NCI-H1092 (cell line): Measurements from ENCODE around the gene RNF227.
"Not testable (repeated sequence)": the region's sequence is repeated elsewhere in the genome, so short reads cannot be mapped to it uniquely, and the experiment has no call there.

Source experiments
- DNase-seq: peaks from one replicate; lab custom pipeline; 2025; lab: John Stamatoyannopoulos, UW

Gene RNF227

DNA sequence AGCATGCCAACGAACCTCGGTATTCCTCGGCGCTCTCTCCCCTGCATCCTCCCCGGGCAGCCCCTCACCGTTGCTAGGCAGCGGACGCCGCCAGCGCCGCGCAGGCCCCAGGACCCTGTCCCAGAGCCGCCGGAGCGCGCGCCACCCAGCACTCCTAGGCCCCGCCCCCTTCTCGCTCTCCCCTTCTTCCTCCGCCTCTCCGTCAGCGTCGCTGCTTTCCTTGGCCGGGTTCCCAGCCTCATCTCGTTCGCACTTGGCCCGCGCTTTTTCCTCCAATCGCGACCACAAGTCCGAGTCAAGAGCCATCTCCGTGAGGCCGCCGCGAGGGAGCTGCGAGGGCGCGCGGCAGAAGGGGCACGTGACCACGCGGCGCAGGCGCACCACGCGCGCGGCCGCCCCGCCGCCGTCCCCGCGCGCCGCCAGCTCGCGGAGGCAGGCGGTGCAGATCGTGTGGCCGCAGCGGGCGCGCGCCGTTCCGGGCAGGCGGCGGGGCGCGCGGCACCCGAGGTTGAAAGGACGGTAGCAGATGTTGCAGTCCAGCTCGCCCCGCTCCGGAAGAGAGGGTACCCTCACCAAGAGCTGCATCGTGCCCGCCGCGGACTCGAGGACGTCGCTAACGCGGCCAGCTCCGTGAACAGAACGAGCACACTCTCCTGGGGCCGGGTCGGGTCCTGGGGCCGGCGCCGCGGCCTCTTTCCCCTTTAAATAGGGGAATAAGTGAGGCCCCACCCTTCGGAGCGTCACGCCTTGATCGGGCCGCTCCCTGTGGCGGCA is at the start of gene RNF227:
Gene RNF227, minus strand, starts transcription at position 679 of the 774 bp plus-strand sequence. Its CDS starts 94 bp downstream, at position 585.
- DNase-seq = peak; percentile 94

DNA sequence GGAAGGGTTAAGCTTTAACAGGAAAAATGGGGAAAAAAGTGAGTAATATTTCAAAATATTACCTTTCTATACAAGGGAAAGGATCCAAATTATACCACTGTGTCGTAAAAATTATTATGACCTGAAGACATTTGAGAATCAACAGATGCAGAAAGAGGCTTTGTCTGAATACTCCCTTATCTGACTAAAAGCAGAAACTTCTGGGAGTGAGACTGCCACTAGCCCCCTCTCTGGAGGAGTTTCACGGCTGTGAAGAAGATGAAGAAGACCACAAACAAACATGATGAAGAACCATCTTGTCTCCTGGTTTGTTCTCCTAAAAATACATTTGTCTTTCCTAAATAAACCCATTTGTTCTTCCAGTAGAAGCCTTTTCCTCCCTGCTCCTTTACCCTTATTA is 45.3 kb upstream of the RNF227 start:
- DNase-seq = no peak

DNA sequence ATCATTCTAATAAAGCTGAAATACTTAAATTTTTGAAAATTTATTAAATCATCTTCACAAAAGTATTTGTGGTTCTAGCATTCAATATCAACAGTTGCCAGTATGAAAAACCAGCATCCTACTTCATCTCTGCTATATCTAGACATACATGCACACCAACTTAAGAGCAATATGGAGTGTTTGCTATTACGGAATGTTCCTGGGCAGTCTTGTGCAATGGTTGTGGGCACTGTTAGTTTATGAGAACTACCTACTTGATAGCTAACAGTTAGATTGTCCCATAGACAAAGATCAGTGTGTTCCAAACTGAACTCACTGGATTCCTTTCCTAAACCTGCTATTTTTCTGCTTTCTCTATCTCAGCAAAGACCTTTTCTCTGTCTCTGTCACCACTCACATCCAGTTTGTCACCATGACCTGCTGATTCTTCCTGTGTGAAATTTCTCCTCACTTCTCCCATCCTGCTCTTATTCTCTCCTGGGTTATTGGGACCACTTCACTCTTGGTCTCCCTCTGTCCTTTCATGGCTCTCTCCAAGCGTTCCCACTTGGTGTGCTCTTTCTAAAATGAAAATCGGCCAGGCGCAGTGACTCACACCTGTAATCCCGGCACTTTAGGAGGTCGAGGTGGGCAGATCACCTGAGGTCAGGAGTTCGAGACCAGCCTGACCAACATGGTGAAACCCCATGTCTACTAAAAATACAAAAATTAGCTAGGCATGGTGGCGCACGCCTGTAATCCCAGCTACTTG is 43.6 kb upstream of the RNF227 start:
- DNase-seq = no peak

DNA sequence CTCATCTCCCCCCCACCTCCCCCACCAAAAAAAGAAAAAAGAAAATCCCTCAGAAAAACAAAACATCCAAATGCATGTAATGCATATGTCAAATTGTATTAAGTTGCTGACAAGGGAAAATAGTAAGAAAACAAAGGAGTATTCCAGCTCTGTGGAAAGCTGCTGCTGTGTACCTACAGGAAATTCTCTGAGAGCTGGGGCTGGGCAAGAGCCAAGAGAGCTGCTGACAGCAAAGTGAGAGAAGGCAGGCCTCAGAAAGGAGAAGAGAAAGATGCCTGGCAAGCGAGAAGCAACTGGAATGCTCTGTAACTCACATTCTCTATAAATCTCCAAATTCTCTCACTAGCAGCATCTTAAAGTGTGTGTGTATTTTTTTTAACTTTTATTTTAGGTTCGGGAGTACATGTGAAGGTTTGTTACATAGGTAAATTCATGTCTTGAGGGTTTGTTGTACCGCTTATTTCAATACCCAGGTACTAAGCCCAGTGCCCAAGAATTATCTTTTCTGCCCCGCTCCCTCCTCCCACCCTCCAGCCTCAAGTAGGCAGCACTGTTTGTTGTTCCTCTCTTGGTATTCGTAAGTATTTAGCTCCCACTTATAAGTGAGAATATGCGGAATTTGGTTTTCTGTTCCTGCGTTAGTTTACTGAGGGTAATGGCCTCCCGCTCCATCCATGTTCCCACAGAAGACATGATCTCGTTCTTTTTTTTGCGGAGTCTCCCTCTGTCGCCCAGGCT is 40.3 kb upstream of the RNF227 start:
- no peak for DNase-seq

DNA sequence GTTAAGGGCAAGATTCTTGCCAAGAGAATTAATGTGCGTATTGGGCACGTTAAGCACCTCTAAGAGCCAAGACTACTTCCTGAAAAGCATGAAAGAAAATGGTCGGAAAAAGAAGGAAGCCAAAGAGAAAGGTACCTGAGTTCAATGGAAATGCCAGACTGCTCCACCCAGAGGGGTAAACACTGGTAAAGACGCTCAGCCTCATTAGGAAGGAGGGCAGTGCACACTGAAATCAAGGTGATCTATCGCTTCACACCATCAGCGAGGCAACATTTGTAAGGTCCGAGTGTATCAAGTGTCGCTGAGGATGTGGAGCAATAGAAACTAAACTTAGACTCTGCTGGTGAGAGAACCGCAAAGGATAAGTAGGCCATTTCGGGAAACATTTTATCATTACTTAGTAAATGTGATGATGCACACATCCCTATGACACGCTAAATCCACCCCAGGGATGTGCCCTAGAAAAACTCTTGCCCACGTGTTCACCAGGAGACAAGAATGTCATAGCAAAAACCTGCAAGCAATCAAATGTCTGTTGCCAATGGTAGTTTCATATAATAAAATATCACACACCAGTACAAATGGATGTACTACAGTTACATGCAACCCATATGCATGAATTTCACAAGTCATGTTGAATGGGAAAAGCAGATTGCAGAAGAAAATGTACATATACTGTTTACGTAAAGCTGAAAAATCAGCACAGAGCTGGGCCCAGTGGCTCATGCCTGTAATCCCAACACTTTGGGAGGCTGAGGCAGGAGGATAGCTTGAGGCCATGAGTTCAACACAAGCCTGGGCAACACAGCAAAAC is 39.5 kb upstream of the RNF227 start:
- DNase-seq = no peak

DNA sequence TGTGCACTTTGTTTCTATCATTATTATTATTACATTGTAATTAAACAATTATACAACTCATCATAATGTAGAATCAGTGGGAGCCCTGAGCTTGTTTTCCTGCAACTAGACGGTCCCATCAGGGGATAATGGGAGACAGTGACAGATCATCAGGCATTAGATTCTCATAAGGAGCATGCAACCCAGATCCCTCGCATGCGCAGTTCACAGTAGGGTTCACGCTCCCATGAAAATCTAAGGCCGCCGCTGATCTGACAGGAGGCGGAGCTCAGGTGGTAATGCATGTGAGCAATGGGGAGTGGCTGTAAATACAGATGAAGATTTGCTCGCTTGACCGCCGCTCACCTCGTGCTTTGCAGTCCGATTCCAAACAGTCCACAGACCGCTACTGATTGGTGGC is 37.2 kb upstream of the RNF227 start:
- DNase-seq = not testable (repeated sequence)

DNA sequence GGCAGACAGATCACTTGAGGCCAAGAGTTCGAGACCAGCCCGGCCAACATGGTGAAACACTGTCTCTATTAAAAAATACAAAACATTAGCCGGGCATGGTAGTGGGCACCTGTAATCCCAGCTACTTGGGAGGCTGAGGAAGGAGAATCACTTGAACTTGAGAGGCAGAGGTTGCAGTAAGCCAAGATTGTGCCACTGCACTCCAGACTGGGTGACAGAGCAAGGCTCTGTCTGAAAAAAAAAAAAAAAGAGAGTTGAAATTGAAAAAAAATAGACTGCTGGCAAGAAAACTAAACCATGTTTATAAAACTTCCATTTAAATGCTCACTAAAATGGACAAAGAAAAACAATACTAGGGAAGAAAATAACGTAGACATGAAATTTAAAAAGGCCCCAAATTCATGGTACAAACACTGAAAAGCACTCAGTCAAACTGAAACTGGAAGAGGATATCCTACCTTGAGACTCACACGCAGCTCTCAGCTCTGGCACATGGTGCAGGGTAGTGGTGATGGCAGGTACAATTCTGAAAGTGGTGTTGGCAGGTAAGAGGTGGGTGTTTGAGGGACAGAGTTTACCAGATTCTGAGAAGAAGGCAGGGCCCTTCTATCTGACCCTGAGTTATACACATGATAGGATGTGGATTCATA is 35.2 kb upstream of the RNF227 start:
- DNase-seq = no peak

DNA sequence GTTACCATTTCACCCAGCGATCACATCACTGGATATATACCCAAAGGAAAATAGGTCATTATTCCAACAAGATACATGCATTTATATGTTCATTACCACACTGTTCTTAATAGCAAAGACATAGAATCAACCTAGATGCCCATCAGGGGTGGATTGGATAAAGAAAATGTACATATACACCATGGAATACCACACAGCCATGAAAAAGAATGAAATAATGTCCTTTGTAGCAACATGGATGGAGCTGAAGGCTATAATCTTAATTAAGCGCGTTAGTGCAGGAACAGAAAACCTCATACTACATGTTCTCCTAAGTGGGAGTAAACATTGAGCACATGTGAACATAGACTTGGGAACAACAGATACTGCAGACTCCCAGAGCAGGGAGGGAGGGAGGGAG is 34.5 kb upstream of the RNF227 start:
- no peak for DNase-seq

DNA sequence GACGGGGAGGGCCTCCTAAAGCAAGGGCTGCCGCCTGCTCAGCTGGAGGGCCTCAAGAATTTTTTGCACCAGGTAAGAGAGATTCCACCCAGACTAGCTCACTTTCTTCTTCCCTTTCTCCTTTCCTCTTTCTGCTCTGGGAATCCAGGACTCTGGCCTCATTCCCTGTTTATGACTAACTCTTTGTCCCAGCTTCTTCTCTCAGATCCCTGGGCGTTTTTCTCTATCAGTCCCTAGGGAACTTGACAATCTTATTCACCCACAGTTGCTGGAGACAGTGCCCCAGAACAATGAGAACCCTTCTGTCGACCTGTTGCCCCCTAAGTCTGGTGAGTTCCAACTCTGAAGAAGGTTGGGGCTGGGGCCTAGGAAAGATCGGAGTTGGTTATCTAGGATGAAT is 31.6 kb upstream of the RNF227 start:
- DNase-seq = no peak

DNA sequence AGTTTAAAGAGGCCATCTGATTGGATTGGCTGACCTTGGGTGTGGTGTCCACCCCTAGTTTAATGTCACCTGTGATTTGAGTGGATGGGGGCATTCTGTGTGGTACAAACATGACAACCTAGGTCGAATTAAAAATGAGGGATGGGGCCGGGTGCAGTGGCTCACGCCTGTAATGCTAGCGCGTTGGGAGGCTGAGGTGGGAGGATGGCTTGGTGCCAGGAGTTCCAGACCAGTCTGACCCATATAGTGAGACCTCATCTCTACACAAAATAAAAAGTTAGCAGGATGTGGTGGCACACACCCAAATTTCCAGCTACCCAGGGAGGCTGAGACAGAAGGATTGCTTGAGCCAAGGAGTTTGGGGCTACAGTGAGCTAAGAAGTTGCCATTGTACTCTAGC is 30.4 kb upstream of the RNF227 start:
- no peak for DNase-seq

DNA sequence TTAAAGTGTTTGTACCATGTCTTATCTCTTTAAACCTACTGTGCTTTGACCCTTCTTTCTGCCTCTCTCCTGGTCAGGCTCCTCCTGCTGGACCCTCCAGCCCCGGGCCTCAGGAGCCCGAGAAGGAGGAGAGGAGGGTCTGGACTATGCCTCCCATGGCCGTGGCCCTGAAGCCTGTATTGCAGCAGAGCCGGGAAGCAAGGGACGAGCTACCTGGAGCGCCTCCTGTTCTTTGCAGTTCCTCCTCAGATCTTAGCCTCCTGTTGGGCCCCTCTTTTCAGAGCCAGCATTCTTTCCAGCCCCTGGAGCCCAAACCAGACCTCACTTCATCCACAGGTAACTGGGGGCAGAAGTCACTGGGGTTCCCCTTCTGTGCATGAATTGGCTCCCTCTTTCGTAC is 29.6 kb upstream of the RNF227 start:
- DNase-seq = no peak

DNA sequence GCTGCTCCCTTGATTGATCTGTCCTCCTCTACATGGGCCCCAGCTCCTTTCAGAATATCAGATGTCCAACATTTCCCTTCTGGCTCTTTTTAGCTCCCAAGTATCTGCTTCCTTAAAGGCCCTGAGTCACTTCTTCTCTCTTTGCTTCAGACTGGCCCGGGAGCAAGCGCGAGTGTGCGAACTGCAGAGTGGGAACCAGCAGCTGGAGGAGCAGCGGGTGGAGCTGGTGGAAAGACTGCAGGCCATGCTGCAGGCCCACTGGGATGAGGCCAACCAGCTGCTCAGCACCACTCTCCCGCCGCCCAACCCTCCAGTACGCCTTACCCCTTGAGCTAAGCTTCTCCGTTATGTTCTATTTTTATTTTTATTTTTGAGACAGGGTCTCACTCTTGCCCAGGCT is 28.2 kb upstream of the RNF227 start:
- DNase-seq = no peak

DNA sequence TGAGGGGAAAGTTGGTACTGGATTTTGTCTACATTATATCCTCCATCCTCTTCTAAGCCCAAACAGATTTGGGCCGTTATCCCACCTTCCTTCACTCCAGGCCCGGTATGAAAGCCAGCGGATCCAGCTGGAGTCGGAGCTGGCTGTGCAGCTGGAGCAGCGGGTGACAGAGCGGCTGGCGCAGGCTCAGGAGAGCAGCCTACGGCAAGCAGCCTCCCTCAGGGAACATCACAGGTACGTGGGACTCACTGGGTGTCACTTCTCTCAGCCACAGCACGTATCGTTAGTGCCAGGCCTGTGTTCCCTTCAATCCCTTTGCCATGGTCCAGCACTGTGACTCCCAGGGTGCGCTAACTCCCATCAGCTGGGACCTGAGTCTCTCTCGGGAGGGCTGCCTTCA is 27.2 kb upstream of the RNF227 start:
- no peak for DNase-seq

DNA sequence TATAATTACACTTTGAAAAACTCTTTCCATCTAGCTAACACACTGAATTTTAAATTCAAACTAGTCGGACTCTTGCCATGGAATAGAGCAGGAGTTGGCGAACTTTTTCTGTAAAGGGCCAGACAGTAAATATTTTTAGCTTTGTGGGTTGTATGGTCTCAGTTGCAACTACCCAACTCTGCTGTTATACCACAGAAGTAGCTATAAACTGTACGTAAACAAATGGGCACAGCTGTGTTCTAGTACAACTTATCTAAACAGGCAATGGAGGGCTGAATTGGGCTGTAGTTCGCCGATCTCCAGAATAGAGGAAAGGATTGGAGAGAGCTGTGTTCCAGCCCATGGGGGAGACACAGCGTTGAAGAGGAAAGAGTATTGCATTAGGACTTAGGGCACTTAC is 24.7 kb upstream of the RNF227 start:
- DNase-seq = no peak

DNA sequence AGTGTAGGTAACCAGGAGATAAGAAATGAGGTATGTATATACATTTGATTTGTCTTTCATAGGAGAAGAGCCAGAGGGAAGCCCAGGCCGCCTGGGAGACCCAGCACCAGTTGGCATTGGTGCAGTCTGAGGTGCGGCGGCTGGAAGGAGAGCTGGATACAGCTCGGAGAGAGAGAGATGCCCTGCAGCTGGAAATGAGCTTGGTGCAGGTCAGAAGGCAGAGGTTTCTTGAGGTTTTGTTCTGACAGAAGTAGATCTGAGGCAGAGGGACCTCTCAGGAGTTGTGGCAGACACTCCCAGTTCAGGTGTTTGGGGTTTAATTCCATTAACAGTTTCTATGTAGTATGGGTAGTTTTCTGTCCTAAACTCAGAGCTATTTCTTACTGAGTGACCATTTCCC is 23.9 kb upstream of the RNF227 start:
- DNase-seq = no peak

DNA sequence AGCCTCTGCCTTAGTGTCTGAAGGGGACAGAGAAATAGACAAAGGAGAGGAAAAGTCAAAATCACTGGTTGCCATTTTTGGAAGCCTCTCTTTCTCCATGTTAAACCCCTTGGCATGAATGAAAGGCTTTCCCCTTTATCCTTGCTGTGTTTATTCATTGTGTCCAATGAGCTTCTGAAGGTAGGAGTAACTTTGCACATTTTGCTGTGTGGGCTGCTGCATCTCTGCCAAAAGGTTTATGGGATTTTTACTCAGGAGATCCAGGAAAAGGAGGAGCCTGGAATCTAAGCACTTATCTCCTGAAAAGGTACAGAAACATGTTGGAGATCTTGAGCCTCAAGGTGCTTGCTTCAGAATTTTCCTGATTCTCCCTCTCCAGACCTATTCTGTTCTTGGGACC is 19.8 kb upstream of the RNF227 start:
- DNase-seq = no peak

DNA sequence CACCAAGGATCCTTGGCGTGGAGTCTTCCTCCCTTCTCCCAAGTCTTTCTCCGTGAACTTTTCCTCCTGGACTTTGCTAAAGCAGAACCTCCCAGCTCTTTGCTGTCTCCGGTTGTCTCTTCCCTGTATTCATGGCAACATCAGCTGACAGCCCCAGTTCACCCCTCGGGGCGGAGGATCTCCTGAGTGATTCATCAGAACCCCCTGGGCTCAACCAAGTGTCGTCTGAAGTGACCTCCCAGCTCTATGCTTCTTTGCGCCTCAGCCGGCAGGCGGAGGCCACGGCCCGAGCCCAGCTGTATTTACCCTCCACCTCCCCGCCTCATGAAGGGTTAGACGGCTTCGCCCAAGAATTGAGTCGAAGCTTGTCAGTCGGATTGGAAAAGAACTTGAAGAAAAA is 16.9 kb upstream of the RNF227 start:
- no peak for DNase-seq

DNA sequence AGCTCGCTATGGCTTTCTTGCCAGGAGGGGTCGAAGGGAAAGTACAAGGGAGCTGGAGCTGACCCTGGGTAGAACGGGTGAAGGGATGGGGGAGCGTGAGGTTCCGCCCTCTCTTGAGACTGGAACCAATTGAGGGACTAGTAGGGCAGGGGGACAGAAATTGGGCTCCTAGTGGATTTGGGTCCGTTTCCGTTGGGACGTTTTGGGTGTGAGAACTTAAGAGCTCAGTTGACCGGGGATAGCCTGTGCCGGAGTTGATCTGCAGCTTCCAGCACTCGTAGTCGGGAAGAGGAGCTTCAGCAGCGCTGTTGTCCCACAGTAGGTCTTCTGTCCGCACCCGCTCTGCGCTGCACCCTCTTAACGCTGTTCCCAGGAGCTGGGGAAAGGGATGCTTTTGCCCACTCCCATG is 16.4 kb upstream of the RNF227 start:
- no peak for DNase-seq

DNA sequence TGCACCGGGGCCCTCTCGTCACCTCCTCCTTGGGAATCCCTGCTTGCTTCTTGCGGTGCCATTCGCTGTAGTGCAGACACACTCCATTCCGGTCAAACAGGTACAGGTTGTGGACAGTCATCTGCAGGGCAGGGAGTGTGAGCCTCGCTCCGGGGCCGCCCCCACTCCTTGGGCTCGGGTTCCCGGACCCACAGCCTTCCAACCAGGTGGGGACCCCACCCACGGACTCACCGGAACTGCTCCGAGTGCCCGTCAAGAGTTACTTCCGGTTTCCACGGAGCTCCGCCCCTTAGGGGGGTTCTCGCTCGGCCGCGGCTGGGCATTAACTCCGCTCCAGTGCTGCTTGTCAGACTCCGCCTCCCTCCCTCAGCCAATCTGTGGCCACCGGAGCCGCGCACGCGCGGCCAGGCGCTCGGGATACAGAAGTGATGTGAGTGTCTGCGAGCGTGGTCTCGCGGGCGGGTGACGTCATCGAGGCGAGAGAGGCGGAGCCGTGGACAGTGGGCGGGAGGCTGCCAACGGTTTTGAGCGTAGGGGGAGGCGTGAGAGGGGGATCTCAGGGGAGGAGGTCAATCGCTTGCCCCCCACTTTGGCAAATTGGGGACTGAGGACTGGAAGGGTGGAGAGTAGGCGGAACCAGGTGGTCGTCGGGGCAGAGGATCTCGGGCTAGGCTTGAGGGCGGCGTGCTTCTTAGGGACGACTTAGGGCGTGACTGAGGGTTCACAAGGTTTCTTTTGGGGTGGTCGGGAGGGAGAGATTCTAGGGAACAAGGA is 15.8 kb upstream of the RNF227 start, which contains the start of the genes CNTROB and TRAPPC1:
Gene CNTROB, plus strand, starts transcription at position 498 of the 774 bp plus-strand sequence. CDS start 874 bp downstream, outside the sequence.
Gene TRAPPC1, minus strand, starts transcription at position 238 of the 774 bp plus-strand sequence. Its CDS starts 117 bp downstream, at position 121.
- peak; percentile 94 for DNase-seq
